Keratinocyte (primary cell): ENCODE data around the gene WDFY1.

Source experiments
- EZH2 ChIP-seq: IDR thresholded peaks from one replicate; pipeline ENCODE4 v1.6.1; 2012; ENCODE audit warnings: inconsistent platforms, mild to moderate bottlenecking, low read length, moderate library complexity
- TF ChIP-seq, protein P1 (sequence below), 3 experiments: IDR thresholded peaks in 1 of 3; conservative IDR thresholded peaks in 1 of 3; optimal IDR thresholded peaks in 1 of 3; 2 replicates in 2 of 3; 3 replicates in 1 of 3; pipeline versions ENCODE3 to v1.5.1; 2011; ENCODE audit warnings: low read length in 3 of 3, mild to moderate bottlenecking in 3 of 3, moderate library complexity in 2 of 3, control low read depth in 1 of 3, inconsistent platforms in 1 of 3; ENCODE audit not compliant: insufficient read depth in 2 of 3; ENCODE audit errors: extremely low read depth in 1 of 3

DNA sequence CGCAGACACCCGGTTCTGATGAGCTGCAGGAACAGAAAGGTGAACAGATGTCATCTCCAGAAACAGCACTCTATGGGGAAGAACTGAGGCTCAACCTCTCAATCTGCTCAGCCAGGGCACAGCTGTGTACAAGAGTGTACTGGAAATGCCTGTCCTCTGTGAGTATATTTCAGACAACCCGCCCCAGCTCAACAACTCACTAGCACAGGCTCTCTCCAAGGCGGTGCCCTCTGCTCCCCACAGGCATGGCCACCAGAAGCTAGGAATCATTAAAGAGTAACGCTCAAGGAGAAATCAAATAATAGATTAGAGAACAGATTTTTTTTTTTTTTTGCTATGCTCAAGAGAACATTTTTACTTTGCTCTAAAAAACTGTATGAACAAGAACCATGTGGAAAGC lies 43.8 kb downstream of the WDFY1 start:
- TF ChIP-seq, protein P1, sequence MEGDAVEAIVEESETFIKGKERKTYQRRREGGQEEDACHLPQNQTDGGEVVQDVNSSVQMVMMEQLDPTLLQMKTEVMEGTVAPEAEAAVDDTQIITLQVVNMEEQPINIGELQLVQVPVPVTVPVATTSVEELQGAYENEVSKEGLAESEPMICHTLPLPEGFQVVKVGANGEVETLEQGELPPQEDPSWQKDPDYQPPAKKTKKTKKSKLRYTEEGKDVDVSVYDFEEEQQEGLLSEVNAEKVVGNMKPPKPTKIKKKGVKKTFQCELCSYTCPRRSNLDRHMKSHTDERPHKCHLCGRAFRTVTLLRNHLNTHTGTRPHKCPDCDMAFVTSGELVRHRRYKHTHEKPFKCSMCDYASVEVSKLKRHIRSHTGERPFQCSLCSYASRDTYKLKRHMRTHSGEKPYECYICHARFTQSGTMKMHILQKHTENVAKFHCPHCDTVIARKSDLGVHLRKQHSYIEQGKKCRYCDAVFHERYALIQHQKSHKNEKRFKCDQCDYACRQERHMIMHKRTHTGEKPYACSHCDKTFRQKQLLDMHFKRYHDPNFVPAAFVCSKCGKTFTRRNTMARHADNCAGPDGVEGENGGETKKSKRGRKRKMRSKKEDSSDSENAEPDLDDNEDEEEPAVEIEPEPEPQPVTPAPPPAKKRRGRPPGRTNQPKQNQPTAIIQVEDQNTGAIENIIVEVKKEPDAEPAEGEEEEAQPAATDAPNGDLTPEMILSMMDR (optimal IDR thresholded peaks at IDR 0.05 in 1 of 3, IDR thresholded peaks at IDR 0.05 in 1 of 3, conservative IDR thresholded peaks at IDR 0.05 in 1 of 3; ENCODE audit: extremely low read depth in 1 of 3, insufficient read depth in 2 of 3, low read length in 3 of 3), result no peak
- no peak for TF ChIP-seq EZH2
